Astrocyte of the cerebellum (primary cell): ENCODE results near the gene UROS.
A peak's percentile ranks its signal among the peaks of the same experiment; 100 is the strongest.

Source experiments
- DNase-seq: peaks from one replicate; pipeline ENCODE4 v3.0.0-alpha.2; 2011; ENCODE audit warnings: low read depth
- H3K4me3 ChIP-seq: 2 replicates; pipeline ENCODE4 v1.5.1; 2011; ENCODE audit warnings: mild to moderate bottlenecking, low read depth, low read length, moderate library complexity
- CTCF ChIP-seq: IDR thresholded peaks from 2 replicates; pipeline ENCODE4 v1.5.1; 2012; ENCODE audit warnings: low read length, low read depth, moderate library complexity, mild to moderate bottlenecking; ENCODE audit errors: missing control alignments
- in situ Hi-C: cut with HindIII; loops from 2 replicates; pipeline ENCODE4 v1.10.0; 2017; ENCODE audit warnings: low sequenced_read_pairs

Gene UROS

GRCh38 chr10:125838802-125839575, 15.9 kb upstream of the UROS start:
- no peak for DNase-seq
- in situ Hi-C loops: no loop called here
- no peak for TF ChIP-seq CTCF
- no peak overlapping the region for H3K4me3 ChIP-seq

GRCh38 chr10:125836746-125837145, 13.7 kb upstream of the UROS start:
- no peak for TF ChIP-seq CTCF
- in situ Hi-C loops: no loop called here
- DNase-seq: no peak
- no peak overlapping the region for H3K4me3 ChIP-seq

GRCh38 chr10:125828311-125828710, 5.3 kb upstream of the UROS start:
- DNase-seq: no peak
- in situ Hi-C loops: no loop called here
- no peak overlapping the region for H3K4me3 ChIP-seq
- TF ChIP-seq CTCF: no peak

GRCh38 chr10:125827133-125827532, 4.1 kb upstream of the UROS start:
- no peak for DNase-seq
- TF ChIP-seq CTCF: no peak
- H3K4me3 ChIP-seq: no peak overlapping the region
- in situ Hi-C loops: no loop called here

- DNase-seq: no peak
- TF ChIP-seq CTCF: no peak
- in situ Hi-C loops: no loop called here
- peak overlapping the region; percentile 64 for H3K4me3 ChIP-seq
These were observed 1.7 kb upstream of the UROS start for GRCh38 chr10:125824736-125825135.

GRCh38 chr10:125823663-125824251, 699 bp upstream of the UROS start:
- in situ Hi-C loops: no loop called here
- DNase-seq: no peak
- no peak for TF ChIP-seq CTCF

More at GRCh38 chr10:125823663-125824251, 699 bp upstream of the UROS start:
- H3K4me3 ChIP-seq: peak overlapping the region; percentile 64
